Activated CD4-positive, alpha-beta T cell treated with anti-CD3 and anti-CD28 coated beads, Interleukin-2, amount 50 U/mL, for 4 hours (primary cell): Measurements from ENCODE around the gene PAM.

Experiments
- DNase-seq, 2 experiments: peaks; one replicate each; pipeline ENCODE4 v3.0.0-alpha.2; 2020

PAM gene

GRCh38 chr5:102782217-102782872 is 27.2 kb downstream of the PAM start:
- DNase-seq, result no peak

- DNase-seq, result no peak
Measured at GRCh38 chr5:102787134-102787533, 32.0 kb downstream of the PAM start.

- no peak for DNase-seq
Measured at GRCh38 chr5:102788788-102789187, 33.7 kb downstream of the PAM start.

- DNase-seq, result no peak
Measured at GRCh38 chr5:102789469-102789868, 34.4 kb downstream of the PAM start.

- DNase-seq, result no peak
Measured at GRCh38 chr5:102790748-102791147, 35.6 kb downstream of the PAM start.

GRCh38 chr5:102792705-102793104 is 37.6 kb downstream of the PAM start:
- no peak for DNase-seq

- DNase-seq, result no peak
Measured at GRCh38 chr5:102794047-102794446, 38.9 kb downstream of the PAM start.

GRCh38 chr5:102794677-102795331 is 39.7 kb downstream of the PAM start:
- no peak for DNase-seq

- no peak for DNase-seq
Measured at GRCh38 chr5:102795526-102795925, 40.4 kb downstream of the PAM start.

GRCh38 chr5:102796009-102796408 is 40.9 kb downstream of the PAM start:
- DNase-seq, result no peak

- no peak for DNase-seq
Measured at GRCh38 chr5:102796498-102796897, 41.4 kb downstream of the PAM start.

- no peak for DNase-seq
Measured at GRCh38 chr5:102797322-102797884, 42.3 kb downstream of the PAM start.

- DNase-seq, result no peak
Measured at GRCh38 chr5:102798104-102798785, 43.1 kb downstream of the PAM start.

- no peak for DNase-seq
Measured at GRCh38 chr5:102799017-102799416, 43.9 kb downstream of the PAM start.

GRCh38 chr5:102800427-102800826 is 45.3 kb downstream of the PAM start:
- no peak for DNase-seq

- no peak for DNase-seq
Measured at GRCh38 chr5:102801371-102801770, 46.3 kb downstream of the PAM start.

- no peak for DNase-seq
Measured at GRCh38 chr5:102802708-102803458, 47.8 kb downstream of the PAM start.

GRCh38 chr5:102807878-102808502 is 52.9 kb downstream of the PAM start:
- DNase-seq, result no peak

GRCh38 chr5:102809033-102809432 is 53.9 kb downstream of the PAM start:
- DNase-seq, result no peak

GRCh38 chr5:102811972-102812371 is 56.9 kb downstream of the PAM start:
- DNase-seq, result no peak

- DNase-seq, result no peak
Measured at GRCh38 chr5:102813740-102814139, 58.6 kb downstream of the PAM start.

- DNase-seq, result no peak
Measured at GRCh38 chr5:102815084-102815483, 60.0 kb downstream of the PAM start.
